ENCODE measurements around the gene KREMEN1.

Gene KREMEN1

DNA sequence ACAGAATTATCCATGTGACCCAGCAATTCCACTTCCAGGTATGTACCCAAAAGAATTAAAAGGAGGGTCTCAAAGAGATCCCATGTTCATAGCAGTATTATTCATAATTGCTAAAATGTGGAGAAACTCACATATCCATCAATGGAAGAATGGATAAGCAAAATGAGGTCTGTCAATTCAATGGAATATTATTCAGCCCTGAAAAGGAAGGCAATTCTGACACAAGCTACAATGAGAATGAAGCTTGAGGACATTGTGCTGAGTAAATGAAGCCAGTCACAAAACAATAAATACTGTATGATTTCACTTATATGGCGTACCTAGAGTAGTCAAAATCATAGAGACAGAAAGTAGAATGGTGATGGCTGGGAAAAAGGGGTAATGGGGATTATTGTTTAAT, 113.5 kb downstream of the KREMEN1 start:
- no peak overlapping the region for H2AFZ ChIP-seq (ENCODE audit: low read length)
- no peak overlapping the region for H3K9ac ChIP-seq (ENCODE audit: low read length)
- no peak overlapping the region for H3K4me3 ChIP-seq (ENCODE audit: low read length)
- no peaks in the 10 kb centered on the region for H3K36me3 ChIP-seq (replicated peaks; ENCODE audit: insufficient read depth, low read length)
- no peaks in the 10 kb centered on the region for H3K9me2 ChIP-seq (replicated peaks; ENCODE audit: insufficient read depth, low read length)
- no peak for DNase-seq
- H3K27ac ChIP-seq (ENCODE audit: low read length) = no peak overlapping the region
- no peak overlapping the region for H3K4me2 ChIP-seq (ENCODE audit: low read depth, low read length)
- H4K20me1 ChIP-seq (ENCODE audit: insufficient read depth, low read length) = no peaks in the 10 kb centered on the region
- no peaks in the 10 kb centered on the region for H3F3A ChIP-seq (ENCODE audit: insufficient read depth, low read length)
- no peaks in the 10 kb centered on the region for H3K9me3 ChIP-seq (replicated peaks; ENCODE audit: insufficient read depth, low read length)
- H3K4me1 ChIP-seq (ENCODE audit: low read length) = no peaks in the 10 kb centered on the region
- no peaks in the 10 kb centered on the region for H3K27me3 ChIP-seq (replicated peaks; ENCODE audit: insufficient read depth, low read length)
- no peak for TF ChIP-seq EZH2phosphoT487 (IDR thresholded peaks at IDR 0.05; ENCODE audit: low read length)
- TF ChIP-seq, protein P1, sequence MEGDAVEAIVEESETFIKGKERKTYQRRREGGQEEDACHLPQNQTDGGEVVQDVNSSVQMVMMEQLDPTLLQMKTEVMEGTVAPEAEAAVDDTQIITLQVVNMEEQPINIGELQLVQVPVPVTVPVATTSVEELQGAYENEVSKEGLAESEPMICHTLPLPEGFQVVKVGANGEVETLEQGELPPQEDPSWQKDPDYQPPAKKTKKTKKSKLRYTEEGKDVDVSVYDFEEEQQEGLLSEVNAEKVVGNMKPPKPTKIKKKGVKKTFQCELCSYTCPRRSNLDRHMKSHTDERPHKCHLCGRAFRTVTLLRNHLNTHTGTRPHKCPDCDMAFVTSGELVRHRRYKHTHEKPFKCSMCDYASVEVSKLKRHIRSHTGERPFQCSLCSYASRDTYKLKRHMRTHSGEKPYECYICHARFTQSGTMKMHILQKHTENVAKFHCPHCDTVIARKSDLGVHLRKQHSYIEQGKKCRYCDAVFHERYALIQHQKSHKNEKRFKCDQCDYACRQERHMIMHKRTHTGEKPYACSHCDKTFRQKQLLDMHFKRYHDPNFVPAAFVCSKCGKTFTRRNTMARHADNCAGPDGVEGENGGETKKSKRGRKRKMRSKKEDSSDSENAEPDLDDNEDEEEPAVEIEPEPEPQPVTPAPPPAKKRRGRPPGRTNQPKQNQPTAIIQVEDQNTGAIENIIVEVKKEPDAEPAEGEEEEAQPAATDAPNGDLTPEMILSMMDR (IDR thresholded peaks at IDR 0.05; ENCODE audit: low read length) = no peak
- TF ChIP-seq EZH2 (optimal IDR thresholded peaks at IDR 0.05; ENCODE audit: low read depth, low read length) = no peak
- no peaks in the 10 kb centered on the region for H3K79me2 ChIP-seq (ENCODE audit: low read length)

DNA sequence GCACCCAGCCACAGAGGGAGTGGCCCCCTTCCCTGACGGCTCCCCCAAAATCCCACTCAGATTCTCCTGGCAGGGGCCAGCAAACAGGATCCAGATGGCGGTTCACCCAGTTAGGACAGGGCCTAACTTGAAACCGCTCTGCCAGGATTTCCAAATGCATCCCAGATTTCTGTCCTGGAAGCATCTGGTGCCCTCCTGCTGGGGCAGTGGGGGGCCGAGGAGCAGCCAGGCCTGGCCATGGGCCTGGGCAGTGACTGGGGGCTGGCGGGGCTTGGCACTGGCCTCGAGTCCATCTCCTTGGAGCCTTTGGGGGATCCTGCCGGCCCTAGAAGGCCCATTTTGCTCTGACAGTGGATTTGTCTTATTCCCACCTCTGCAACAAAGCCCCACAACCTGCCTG, 115.0 kb downstream of the KREMEN1 start:
- Histone ChIP-seq H3K9me3 (replicated peaks; ENCODE audit: insufficient read depth, low read length) (no peaks in the 10 kb centered on the region), H3K79me2 (ENCODE audit: low read length) (no peaks in the 10 kb centered on the region), H3F3A (ENCODE audit: insufficient read depth, low read length) (no peaks in the 10 kb centered on the region), H3K27me3 (replicated peaks; ENCODE audit: insufficient read depth, low read length) (no peaks in the 10 kb centered on the region), H3K4me3 (ENCODE audit: low read length) (no peak overlapping the region), H3K36me3 (replicated peaks; ENCODE audit: insufficient read depth, low read length) (no peaks in the 10 kb centered on the region), H3K4me1 (ENCODE audit: low read length) (no peaks in the 10 kb centered on the region), H3K27ac (ENCODE audit: low read length) (no peak overlapping the region), H4K20me1 (ENCODE audit: insufficient read depth, low read length) (no peaks in the 10 kb centered on the region), H3K9me2 (replicated peaks; ENCODE audit: insufficient read depth, low read length) (no peaks in the 10 kb centered on the region), H3K4me2 (ENCODE audit: low read depth, low read length) (no peak overlapping the region), H2AFZ (ENCODE audit: low read length) (no peak overlapping the region), H3K9ac (ENCODE audit: low read length) (no peak overlapping the region)
- DNase-seq = no peak
- TF ChIP-seq, protein P1 (IDR thresholded peaks at IDR 0.05; ENCODE audit: low read length) = no peak
- TF ChIP-seq EZH2 (optimal IDR thresholded peaks at IDR 0.05; ENCODE audit: low read depth, low read length) = no peak
- TF ChIP-seq EZH2phosphoT487 (IDR thresholded peaks at IDR 0.05; ENCODE audit: low read length) = no peak

DNA sequence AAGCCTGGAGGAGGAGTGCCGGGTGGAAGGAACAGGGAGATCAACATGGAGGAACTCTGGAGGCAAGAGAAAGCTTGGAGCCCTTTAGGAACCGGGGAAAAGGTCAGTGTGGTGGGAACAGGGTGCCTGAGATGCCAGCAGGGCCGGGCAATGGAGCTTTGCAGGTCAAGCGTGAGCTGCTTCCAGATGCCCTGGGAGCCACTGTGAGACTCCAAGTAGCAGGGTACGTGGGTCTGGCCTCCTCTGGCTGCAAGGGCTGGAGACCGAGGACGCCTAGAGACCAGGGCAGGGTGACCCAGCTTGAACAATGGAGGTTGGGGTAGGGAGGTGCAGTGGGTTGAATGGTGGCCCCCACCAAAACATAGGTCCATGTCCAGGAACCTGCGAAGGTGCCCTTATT, 117.2 kb downstream of the KREMEN1 start:
- Histone ChIP-seq H3K36me3 (replicated peaks; ENCODE audit: insufficient read depth, low read length) (no peaks in the 10 kb centered on the region), H3K4me2 (ENCODE audit: low read depth, low read length) (no peak overlapping the region), H3K4me1 (ENCODE audit: low read length) (no peaks in the 10 kb centered on the region), H3K9ac (ENCODE audit: low read length) (no peak overlapping the region), H3K9me3 (replicated peaks; ENCODE audit: insufficient read depth, low read length) (no peaks in the 10 kb centered on the region), H2AFZ (ENCODE audit: low read length) (no peak overlapping the region), H3K27ac (ENCODE audit: low read length) (no peak overlapping the region), H3K9me2 (replicated peaks; ENCODE audit: insufficient read depth, low read length) (no peaks in the 10 kb centered on the region), H4K20me1 (ENCODE audit: insufficient read depth, low read length) (no peaks in the 10 kb centered on the region), H3K4me3 (ENCODE audit: low read length) (no peak overlapping the region), H3K27me3 (replicated peaks; ENCODE audit: insufficient read depth, low read length) (no peaks in the 10 kb centered on the region), H3K79me2 (ENCODE audit: low read length) (no peaks in the 10 kb centered on the region), H3F3A (ENCODE audit: insufficient read depth, low read length) (no peaks in the 10 kb centered on the region)
- no peak for TF ChIP-seq EZH2 (optimal IDR thresholded peaks at IDR 0.05; ENCODE audit: low read depth, low read length)
- no peak for DNase-seq

DNA sequence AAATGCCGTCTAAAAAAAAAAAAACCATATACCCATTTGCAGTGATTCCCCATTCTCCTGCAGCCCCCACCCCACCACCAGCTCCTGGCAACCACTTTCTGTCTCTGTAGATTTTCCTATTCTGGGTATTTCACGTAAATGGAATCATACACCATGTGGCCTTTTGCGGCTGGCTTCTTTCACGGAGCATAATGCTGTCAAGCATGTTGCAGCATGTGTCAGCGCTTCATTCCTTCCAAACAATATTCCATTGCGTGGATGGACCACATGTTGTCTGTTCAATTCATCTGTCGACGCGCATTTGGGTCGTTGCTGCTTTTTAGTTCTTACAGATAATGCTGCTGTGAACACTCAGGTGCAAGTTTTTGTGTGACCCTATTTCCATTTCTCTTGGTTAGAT, 118.1 kb downstream of the KREMEN1 start:
- H3K4me3 ChIP-seq (ENCODE audit: low read length) = no peak overlapping the region
- TF ChIP-seq, protein P1 (IDR thresholded peaks at IDR 0.05; ENCODE audit: low read length) = no peak
- TF ChIP-seq EZH2phosphoT487 (IDR thresholded peaks at IDR 0.05; ENCODE audit: low read length) = no peak
- TF ChIP-seq EZH2 (optimal IDR thresholded peaks at IDR 0.05; ENCODE audit: low read depth, low read length) = no peak
- H2AFZ ChIP-seq (ENCODE audit: low read length) = no peak overlapping the region
- no peaks in the 10 kb centered on the region for H3K9me2 ChIP-seq (replicated peaks; ENCODE audit: insufficient read depth, low read length)
- no peaks in the 10 kb centered on the region for H4K20me1 ChIP-seq (ENCODE audit: insufficient read depth, low read length)
- no peak overlapping the region for H3K27ac ChIP-seq (ENCODE audit: low read length)
- H3K9me3 ChIP-seq (replicated peaks; ENCODE audit: insufficient read depth, low read length) = no peaks in the 10 kb centered on the region
- H3K4me1 ChIP-seq (ENCODE audit: low read length) = no peaks in the 10 kb centered on the region
- no peak overlapping the region for H3K9ac ChIP-seq (ENCODE audit: low read length)
- no peaks in the 10 kb centered on the region for H3K27me3 ChIP-seq (replicated peaks; ENCODE audit: insufficient read depth, low read length)
- H3F3A ChIP-seq (ENCODE audit: insufficient read depth, low read length) = no peaks in the 10 kb centered on the region
- no peaks in the 10 kb centered on the region for H3K79me2 ChIP-seq (ENCODE audit: low read length)
- H3K36me3 ChIP-seq (replicated peaks; ENCODE audit: insufficient read depth, low read length) = no peaks in the 10 kb centered on the region
- H3K4me2 ChIP-seq (ENCODE audit: low read depth, low read length) = no peak overlapping the region
- no peak for DNase-seq

Measured in MM.1S (cell line).